IPS-18c (cell line): ENCODE measurements around the gene USH1G.
"Not testable (repeated sequence)": the region's sequence is repeated elsewhere in the genome, so short reads cannot be mapped to it uniquely, and the experiment has no call there.

Source experiments
- H3K4me3 ChIP-seq: 2 replicates; pipeline ENCODE4 v1.7.0; 2013; ENCODE audit warnings: low read depth, mild to moderate bottlenecking, low read length, moderate library complexity; ENCODE audit not compliant: insufficient read depth
- H3K9me3 ChIP-seq: one replicate; pipeline ENCODE4 v1.6.1; 2013; ENCODE audit warnings: mild to moderate bottlenecking, low read length, moderate library complexity; ENCODE audit not compliant: control insufficient read depth, insufficient read depth

USH1G gene

GRCh38 chr17:74873874-74874614, 49.0 kb downstream of the USH1G start:
- Histone ChIP-seq H3K9me3 (peaks cover 4% of the 10 kb centered on the region), H3K4me3 (peak overlapping the region; percentile 94)

GRCh38 chr17:74873037-74873873, 49.8 kb downstream of the USH1G start:
- H3K9me3 ChIP-seq = peaks cover 4% of the 10 kb centered on the region
- peak overlapping the region; percentile 94 for H3K4me3 ChIP-seq

- H3K9me3 ChIP-seq = peaks cover 4% of the 10 kb centered on the region
- peak within 1 kb of the TSS; percentile 94 for H3K4me3 ChIP-seq
These were observed 50.6 kb downstream of the USH1G start, which contains the start of gene FDXR for GRCh38 chr17:74872313-74873036. Gene FDXR (minus strand): TSS chr17:74872994. CDS start chr17:74872944, 50 bp downstream.

- peaks cover 4% of the 10 kb centered on the region for H3K9me3 ChIP-seq
- H3K4me3 ChIP-seq = no peak overlapping the region; the same call in 1 of the 2 replicates
These were observed 51.5 kb downstream of the USH1G start for GRCh38 chr17:74871356-74872076.

- H3K4me3 ChIP-seq = no peak overlapping the region
These were observed 52.5 kb downstream of the USH1G start for GRCh38 chr17:74870512-74870911.

GRCh38 chr17:74870028-74870427, 53.0 kb downstream of the USH1G start:
- H3K4me3 ChIP-seq, H3K9me3 ChIP-seq: not testable (repeated sequence)

More at GRCh38 chr17:74870512-74870911, 52.5 kb downstream of the USH1G start:
- no peaks in the 10 kb centered on the region for H3K9me3 ChIP-seq

- Histone ChIP-seq H3K4me3 (no peak overlapping the region), H3K9me3 (no peaks in the 10 kb centered on the region)
These were observed 54.2 kb downstream of the USH1G start for GRCh38 chr17:74868908-74869255.

- no peak overlapping the region for H3K4me3 ChIP-seq
- H3K9me3 ChIP-seq = no peaks in the 10 kb centered on the region
These were observed 54.7 kb downstream of the USH1G start for GRCh38 chr17:74868251-74868907.

- Histone ChIP-seq H3K9me3 (no peaks in the 10 kb centered on the region), H3K4me3 (no peak overlapping the region)
These were observed 56.7 kb downstream of the USH1G start for GRCh38 chr17:74866198-74866835.
